HepG2 (cell line): Measurements from ENCODE around the gene TNS4. TPM values are rescaled to one million over a fixed set of nuclear protein-coding genes. Genes with fewer than 3 reads are reported as not detected.

ENCODE experiments used
- ATAC-seq: fragments of 200-7000 bp; cut with Tn5 transposase; 3 replicates; pipeline ENCODE4 v1.9.1; 2020; ENCODE audit warnings: mild to moderate bottlenecking, moderate library complexity
- BruUV-seq: library from RNA; stranded (reverse); fragments of 400-500 nt; replicated peaks from 2 replicates; lab custom pipeline; 2021; lab: Mats Ljungman, UMichigan
- CTCF ChIA-PET: fragments of 300-600 bp; formaldehyde crosslinking; extraction: SDS; loops from one replicate; lab custom pipeline; 2021; ENCODE audit warnings: low total read pairs, inconsistent platforms, low intra/inter-chr PET ratio; lab: Yijun Ruan, JAX
- POLR2A ChIA-PET: fragments of 350-600 bp; sonication (Branson Sonifier 250); formaldehyde crosslinking; loops from one replicate; lab custom pipeline; 2020; ENCODE audit warnings: antibody characterized with exemption, inconsistent platforms; lab: Yijun Ruan, JAX
- DNase-seq: peaks from one replicate; pipeline ENCODE4 v3.0.0-alpha.2; 2015; ENCODE audit warnings: low spot score
- FAIRE-seq: peaks from 3 replicates; lab custom pipeline; 2011; peaks lifted over from hg19 to GRCh38; lab: Jason Lieb, UNC
- H2AFZ ChIP-seq: one replicate; pipeline ENCODE4 v1.6.1; 2011; ENCODE audit warnings: low read length, inconsistent platforms
- H3K27ac ChIP-seq: fragments of 300-600 bp; 3 replicates; pipeline ENCODE4 v1.8.0; 2011; ENCODE audit warnings: mixed run types, mild to moderate bottlenecking, mixed read lengths, low read length, inconsistent platforms; ENCODE audit not compliant: insufficient read depth; ENCODE audit errors: extremely low read length
- H3K27me3 ChIP-seq, 2 experiments: fragments of 200-600 bp in 1 of 2; 2 replicates in 1 of 2; 3 replicates in 1 of 2; pipeline versions ENCODE4 v1.6.0 to v1.8.0; 2011; ENCODE audit warnings: low read length in 2 of 2, mild to moderate bottlenecking in 2 of 2, moderate library complexity in 2 of 2, inconsistent platforms in 1 of 2; ENCODE audit not compliant: insufficient read depth in 2 of 2, control insufficient read depth in 1 of 2
- H3K36me3 ChIP-seq, 2 experiments: fragments of 200-600 bp in 1 of 2; replicated peaks in 1 of 2; 2 replicates in 1 of 2; 3 replicates in 1 of 2; pipeline versions ENCODE4 v1.5.1 to v1.8.0; 2011; ENCODE audit warnings: low read length in 2 of 2, inconsistent platforms in 1 of 2; ENCODE audit not compliant: insufficient read depth in 2 of 2, control insufficient read depth in 1 of 2
- H3K4me1 ChIP-seq: 2 replicates; pipeline ENCODE4 v1.5.1; 2012; ENCODE audit warnings: low read length, inconsistent platforms; ENCODE audit not compliant: insufficient read depth
- H3K4me2 ChIP-seq: 2 replicates; pipeline ENCODE4 v1.6.0; 2011; ENCODE audit warnings: low read depth, low read length, inconsistent platforms
- H3K4me3 ChIP-seq, 3 experiments: fragments of 200-600 bp in 1 of 3; sonication (generic), shearing (Covaris generic) in 1 of 3; replicated peaks in 1 of 3; 2 replicates each; pipeline ENCODE4 v1.5.1; 2011 to 2016; ENCODE audit warnings: low read length in 3 of 3, inconsistent platforms in 2 of 3, low read depth in 2 of 3, mild to moderate bottlenecking in 2 of 3, control low read depth in 1 of 3, mixed read lengths in 1 of 3; ENCODE audit not compliant: insufficient read depth in 1 of 3
- H3K79me2 ChIP-seq: one replicate; pipeline ENCODE4 v1.6.1; 2011; ENCODE audit warnings: low read length, inconsistent platforms; ENCODE audit not compliant: insufficient read depth
- H3K9ac ChIP-seq: 2 replicates; pipeline ENCODE4 v1.6.0; 2011; ENCODE audit warnings: mild to moderate bottlenecking, low read depth, low read length, inconsistent platforms; ENCODE audit not compliant: insufficient read depth
- H3K9me3 ChIP-seq: 2 replicates; pipeline ENCODE4 v1.5.1; 2012; ENCODE audit warnings: mild to moderate bottlenecking, low read length
- H4K20me1 ChIP-seq: 2 replicates; pipeline ENCODE4 v1.6.0; 2011; ENCODE audit warnings: inconsistent platforms, mild to moderate bottlenecking, low read length, moderate library complexity; ENCODE audit not compliant: insufficient read depth
- ATF1 ChIP-seq: IDR thresholded peaks from 2 replicates; pipeline ENCODE4 v1.6.1; 2016; ENCODE audit warnings: mild to moderate bottlenecking, control low read depth
- BRCA1 ChIP-seq: sonication (generic); formaldehyde crosslinking; IDR thresholded peaks from 2 replicates; pipeline ENCODE4 v1.4.0; 2020; ENCODE audit warnings: missing genetic modification reagents
- CENPT ChIP-seq: sonication (generic); formaldehyde crosslinking; IDR thresholded peaks from 2 replicates; pipeline ENCODE4 v1.8.0; 2022; ENCODE audit warnings: low read depth, mild to moderate bottlenecking, moderate library complexity, missing genetic modification reagents
- DMAP1 ChIP-seq: IDR thresholded peaks from 2 replicates; pipeline ENCODE4 v1.6.1; 2016
- GATA4 ChIP-seq: sonication (generic); IDR thresholded peaks from 2 replicates; pipeline ENCODE4 v1.6.1; 2016; ENCODE audit warnings: antibody characterized with exemption, low read depth, borderline replicate concordance
- HNRNPUL1 ChIP-seq: fragments of 200-400 bp; formaldehyde crosslinking; IDR thresholded peaks from 2 replicates; pipeline ENCODE4 v1.6.1; 2017; ENCODE audit warnings: low read depth, mild to moderate bottlenecking, low read length, moderate library complexity
- KDM4B ChIP-seq: sonication (generic); formaldehyde crosslinking; IDR thresholded peaks from 2 replicates; pipeline ENCODE4 v1.4.0; 2020; ENCODE audit warnings: missing genetic modification reagents
- MATR3 ChIP-seq: sonication (generic); formaldehyde crosslinking; IDR thresholded peaks from 2 replicates; pipeline ENCODE4 v1.4.0; 2020; ENCODE audit warnings: missing genetic modification reagents
- MEIS2 ChIP-seq: sonication (generic); formaldehyde crosslinking; IDR thresholded peaks from 2 replicates; pipeline ENCODE4 v1.9.0; 2021; ENCODE audit warnings: mild to moderate bottlenecking, missing genetic modification reagents
- PITX1 ChIP-seq: sonication (generic); formaldehyde crosslinking; IDR thresholded peaks from 2 replicates; pipeline ENCODE4 v1.5.1; 2020; ENCODE audit warnings: mild to moderate bottlenecking, missing genetic modification reagents
- SALL2 ChIP-seq: sonication (generic); formaldehyde crosslinking; IDR thresholded peaks from 2 replicates; pipeline ENCODE4 v1.8.1; 2023; ENCODE audit warnings: mild to moderate bottlenecking, missing genetic modification reagents, inconsistent platforms
- SIN3A ChIP-seq: IDR thresholded peaks from 2 replicates; pipeline ENCODE4 v1.6.1; 2011; ENCODE audit warnings: low read depth, mild to moderate bottlenecking, control low read depth, low read length, borderline replicate concordance
- SNAI1 ChIP-seq: sonication (generic); formaldehyde crosslinking; IDR thresholded peaks from 2 replicates; pipeline ENCODE4 v1.5.0; 2020; ENCODE audit warnings: mild to moderate bottlenecking, missing genetic modification reagents, borderline replicate concordance
- TCF12 ChIP-seq, 2 experiments: fragments of 450-650 bp in 1 of 2; sonication (generic) in 1 of 2; formaldehyde crosslinking in 1 of 2; IDR thresholded peaks; 2 replicates each; pipeline versions ENCODE4 v1.6.1 to v1.8.0; 2017 to 2022; ENCODE audit warnings: antibody characterized with exemption in 1 of 2, mild to moderate bottlenecking in 1 of 2, missing genetic modification reagents in 1 of 2, moderate library complexity in 1 of 2
- ZNF292 ChIP-seq: sonication (generic); formaldehyde crosslinking; IDR thresholded peaks from 2 replicates; pipeline ENCODE4 v1.8.1; 2022; ENCODE audit warnings: mild to moderate bottlenecking, low read depth, missing genetic modification reagents, borderline replicate concordance
- WGBS: methylation state at CpG from one replicate; pipeline ENCODE4 v1.1.6; 2017; ENCODE audit warnings: low lambda C conversion rate; 5-methylcytosine and 5-hydroxymethylcytosine counted together
- in situ Hi-C: cut with HindIII; loops from 2 replicates; pipeline ENCODE4 v1.10.0; 2017; ENCODE audit warnings: low pct_unique_long_range_greater_than_20kb; ENCODE audit not compliant: extremely low pct_ligation_motif_present
- intact Hi-C: fragments of 100-400 bp; cut with micrococcal nuclease; formaldehyde crosslinking; loops from one replicate; pipeline ENCODE4 v1.10.0; 2022; ENCODE audit not compliant: unreplicated experiment
- polyA plus RNA-seq, 8 experiments: library from polyadenylated mRNA; depleted of rRNA in 3 of 8; stranded (reverse) in 7 of 8; unstranded in 1 of 8; fragments of >200 nt; fragmentation: Illumina TruSeq in 4 of 8; extraction: Trizol in 4 of 8; gene quantifications; 2 replicates each; pipeline versions ENCODE4 v1.2.1 to v1.2.3, GENCODE V29; 2011 to 2016; ENCODE audit warnings: low read depth in 4 of 8, missing spikeins in 1 of 8, mixed read lengths in 1 of 8; ENCODE audit not compliant: insufficient read depth in 1 of 8
- total RNA-seq, 5 experiments: library from RNA; depleted of rRNA; stranded (reverse); fragments of >200 nt; fragmentation: Illumina TruSeq; extraction: Trizol; gene quantifications; 2 replicates each; pipeline ENCODE4 v1.2.3, GENCODE V29; 2016; ENCODE audit warnings: low read depth in 1 of 5
- TF ChIP-seq, protein P1 (sequence below): sonication (generic); formaldehyde crosslinking; IDR thresholded peaks from 2 replicates; pipeline ENCODE4 v1.8.1; 2023; ENCODE audit warnings: mild to moderate bottlenecking, missing genetic modification reagents, borderline replicate concordance
- TF ChIP-seq, protein P2 (sequence below): sonication (generic); formaldehyde crosslinking; IDR thresholded peaks from 2 replicates; pipeline ENCODE4 v1.4.0; 2020; ENCODE audit warnings: missing genetic modification reagents, mild to moderate bottlenecking, borderline replicate concordance
- TF ChIP-seq, protein P3 (sequence below): sonication (generic); formaldehyde crosslinking; IDR thresholded peaks from 2 replicates; pipeline ENCODE4 v1.5.0; 2020; ENCODE audit warnings: mild to moderate bottlenecking, missing genetic modification reagents, moderate library complexity

TNS4 gene
- total and polyA plus RNA-seq, 2 of the 13 experiments (the other 11 are each of a cell fraction or from before 2014, with no cell fraction given) = 0.58 to 2.1 TPM

DNA sequence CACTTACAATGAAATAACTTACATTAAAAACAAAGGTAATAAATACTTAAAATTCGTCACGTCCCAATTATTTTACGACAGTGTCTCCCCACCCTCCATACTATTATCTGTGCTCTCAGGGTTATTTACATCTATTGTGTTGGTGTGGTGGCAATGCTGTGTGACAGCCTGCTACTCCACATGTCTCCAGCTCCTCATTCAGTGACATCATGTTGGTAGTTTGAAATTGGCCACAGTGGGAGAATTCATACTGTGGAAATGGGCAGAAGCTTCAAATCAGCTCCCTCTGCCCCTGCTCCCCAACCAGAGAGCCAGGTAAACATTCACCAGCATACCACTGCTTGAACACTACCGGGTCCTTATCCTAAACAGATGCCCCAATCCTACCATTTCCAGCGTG, 6.3 kb downstream of the TNS4 start:
- TF ChIP-seq KDM4B (CRISPR knock-in tag) = no peak
- TF ChIP-seq TCF12 (IDR thresholded peaks at IDR 0.05) = no peak
- TF ChIP-seq TCF12 (CRISPR knock-in tag; IDR thresholded peaks at IDR 0.05) = no peak
- no peak for TF ChIP-seq SIN3A
- TF ChIP-seq, protein P1, sequence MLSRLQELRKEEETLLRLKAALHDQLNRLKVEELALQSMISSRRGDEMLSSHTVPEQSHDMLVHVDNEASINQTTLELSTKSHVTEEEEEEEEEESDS (CRISPR knock-in tag) = no peak
- no peak for TF ChIP-seq PITX1 (CRISPR knock-in tag)
- TF ChIP-seq MEIS2 = no peak
- no peak for TF ChIP-seq DMAP1 (CRISPR knock-in tag)
- no peak for TF ChIP-seq GATA4
- Histone ChIP-seq H3K4me1 (peaks cover 40% of the 10 kb centered on the region), H3K27me3 (no peaks in the 10 kb centered on the region; a peak in 1 of 5 replicates), H3K79me2 (no peaks in the 10 kb centered on the region), H3K4me2 (no peak overlapping the region), H3K9ac (no peak overlapping the region), H3K4me3 (no peak overlapping the region), H4K20me1 (no peaks in the 10 kb centered on the region), H3K36me3 (no peaks in the 10 kb centered on the region), H3K9me3 (no peaks in the 10 kb centered on the region), H2AFZ (no peak overlapping the region), H3K27ac (no peak overlapping the region)
- ATAC-seq = no peak
- in situ Hi-C loops (no loop called here), intact Hi-C loops (no loop called here)
- CTCF ChIA-PET = no interaction called here
- WGBS = 65% methylated on average over 5 of the region's 5 CpGs
- POLR2A ChIA-PET = interaction anchor here (1.1 to 1.3 kb wide), 2 partner anchors 17 to 38 kb away, joined by 3 to 5 read pairs; no protein-coding TSS in a partner anchor
- FAIRE-seq = no peak
- no TSS peak for BruUV-seq
- DNase-seq = no peak

DNA sequence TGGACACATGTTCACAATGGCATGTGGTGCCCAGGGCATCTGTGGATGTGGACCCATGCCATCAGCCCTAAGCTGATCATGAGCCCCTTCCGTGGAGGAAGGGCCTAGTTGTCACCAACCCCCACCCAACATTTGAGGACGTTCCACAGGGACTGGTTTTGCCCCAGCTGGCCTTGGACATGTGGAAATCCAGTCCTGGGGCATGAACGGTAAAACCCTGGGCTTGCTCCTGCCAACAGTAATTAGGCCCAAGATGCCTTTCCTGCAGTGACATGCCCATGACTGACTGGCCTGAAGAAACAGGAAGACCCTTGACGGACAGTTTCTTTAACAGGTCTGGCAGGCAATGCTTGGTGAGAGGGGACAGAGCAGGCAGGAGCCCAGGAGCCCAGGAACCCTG, 7.7 kb downstream of the TNS4 start:
- Histone ChIP-seq H3K9ac (no peak overlapping the region), H3K27ac (no peak overlapping the region), H3K4me3 (no peak overlapping the region), H3K4me2 (no peak overlapping the region), H3K36me3 (no peaks in the 10 kb centered on the region), H3K27me3 (no peaks in the 10 kb centered on the region), H3K79me2 (no peaks in the 10 kb centered on the region), H4K20me1 (no peaks in the 10 kb centered on the region), H2AFZ (no peak overlapping the region), H3K9me3 (no peaks in the 10 kb centered on the region), H3K4me1 (peaks cover 30% of the 10 kb centered on the region)
- ChIA-PET CTCF (no interaction called here), POLR2A (interaction anchor here (1.7 kb wide), 1 partner anchor 8 kb away, joined by 3 read pairs; the partner anchor contains the start of gene TNS4)
- intact Hi-C loops (no loop called here), in situ Hi-C loops (no loop called here)
- no TSS peak for BruUV-seq
- FAIRE-seq (no peak), ATAC-seq (no peak), DNase-seq (no peak)
- 62% methylated on average over 4 of the region's 4 CpGs for WGBS
- TF ChIP-seq, protein P2, sequence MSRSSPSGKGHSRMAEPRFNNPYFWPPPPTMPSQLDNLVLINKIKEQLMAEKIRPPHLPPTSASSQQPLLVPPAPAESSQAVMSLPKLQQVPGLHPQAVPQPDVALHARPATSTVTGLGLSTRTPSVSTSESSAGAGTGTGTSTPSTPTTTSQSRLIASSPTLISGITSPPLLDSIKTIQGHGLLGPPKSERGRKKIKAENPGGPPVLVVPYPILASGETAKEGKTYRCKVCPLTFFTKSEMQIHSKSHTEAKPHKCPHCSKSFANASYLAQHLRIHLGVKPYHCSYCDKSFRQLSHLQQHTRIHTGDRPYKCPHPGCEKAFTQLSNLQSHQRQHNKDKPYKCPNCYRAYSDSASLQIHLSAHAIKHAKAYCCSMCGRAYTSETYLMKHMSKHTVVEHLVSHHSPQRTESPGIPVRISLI (CRISPR knock-in tag) = no peak
- TF ChIP-seq CENPT (CRISPR knock-in tag) = no peak
- TF ChIP-seq BRCA1 = no peak
- TF ChIP-seq HNRNPUL1 = no peak
- no peak for TF ChIP-seq ATF1 (CRISPR knock-in tag)
- TF ChIP-seq SNAI1 (CRISPR knock-in tag) = no peak
- TF ChIP-seq, protein P3, sequence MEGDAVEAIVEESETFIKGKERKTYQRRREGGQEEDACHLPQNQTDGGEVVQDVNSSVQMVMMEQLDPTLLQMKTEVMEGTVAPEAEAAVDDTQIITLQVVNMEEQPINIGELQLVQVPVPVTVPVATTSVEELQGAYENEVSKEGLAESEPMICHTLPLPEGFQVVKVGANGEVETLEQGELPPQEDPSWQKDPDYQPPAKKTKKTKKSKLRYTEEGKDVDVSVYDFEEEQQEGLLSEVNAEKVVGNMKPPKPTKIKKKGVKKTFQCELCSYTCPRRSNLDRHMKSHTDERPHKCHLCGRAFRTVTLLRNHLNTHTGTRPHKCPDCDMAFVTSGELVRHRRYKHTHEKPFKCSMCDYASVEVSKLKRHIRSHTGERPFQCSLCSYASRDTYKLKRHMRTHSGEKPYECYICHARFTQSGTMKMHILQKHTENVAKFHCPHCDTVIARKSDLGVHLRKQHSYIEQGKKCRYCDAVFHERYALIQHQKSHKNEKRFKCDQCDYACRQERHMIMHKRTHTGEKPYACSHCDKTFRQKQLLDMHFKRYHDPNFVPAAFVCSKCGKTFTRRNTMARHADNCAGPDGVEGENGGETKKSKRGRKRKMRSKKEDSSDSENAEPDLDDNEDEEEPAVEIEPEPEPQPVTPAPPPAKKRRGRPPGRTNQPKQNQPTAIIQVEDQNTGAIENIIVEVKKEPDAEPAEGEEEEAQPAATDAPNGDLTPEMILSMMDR = no peak
- TF ChIP-seq SALL2 = no peak
- TF ChIP-seq MATR3 (CRISPR knock-in tag) = no peak
- no peak for TF ChIP-seq ZNF292 (CRISPR knock-in tag)
